GM19463 (cell line): ENCODE results near the gene TGIF2.
"Not testable (repeated sequence)": the region's sequence is repeated elsewhere in the genome, so short reads cannot be mapped to it uniquely, and the experiment has no call there.

Experiments used
- ATAC-seq: cut with Tn5 transposase; IDR thresholded peaks from one replicate; pipeline ENCODE4 v1.9.1; 2021; ENCODE audit warnings: mild to moderate bottlenecking, moderate library complexity; ENCODE audit not compliant: unreplicated experiment

The TGIF2 gene

GRCh38 chr20:36546111-36546736 is 27.2 kb upstream of the TGIF2 start:
- no peak for ATAC-seq

- no peak for ATAC-seq
Measured at GRCh38 chr20:36547186-36548005, 26.0 kb upstream of the TGIF2 start.

GRCh38 chr20:36548006-36548315 is 25.4 kb upstream of the TGIF2 start:
- ATAC-seq: no peak

- no peak for ATAC-seq
Measured at GRCh38 chr20:36548704-36549627, 24.4 kb upstream of the TGIF2 start.

- no peak for ATAC-seq
Measured at GRCh38 chr20:36549628-36549941, 23.8 kb upstream of the TGIF2 start.

GRCh38 chr20:36549942-36550789 is 23.2 kb upstream of the TGIF2 start:
- no peak for ATAC-seq

GRCh38 chr20:36550790-36551299 is 22.6 kb upstream of the TGIF2 start:
- no peak for ATAC-seq

- ATAC-seq: no peak
Measured at GRCh38 chr20:36555248-36555647, 18.1 kb upstream of the TGIF2 start.

- ATAC-seq: no peak
Measured at GRCh38 chr20:36562724-36563123, 10.7 kb upstream of the TGIF2 start.

GRCh38 chr20:36563374-36563773 is 10.0 kb upstream of the TGIF2 start:
- no peak for ATAC-seq

GRCh38 chr20:36564078-36564725 is 9.2 kb upstream of the TGIF2 start:
- ATAC-seq: not testable (repeated sequence)

- not testable (repeated sequence) for ATAC-seq
Measured at GRCh38 chr20:36564726-36565121, 8.7 kb upstream of the TGIF2 start.

GRCh38 chr20:36565520-36565919 is 7.9 kb upstream of the TGIF2 start:
- no peak for ATAC-seq

GRCh38 chr20:36569847-36570429 is 3.5 kb upstream of the TGIF2 start:
- ATAC-seq: no peak

GRCh38 chr20:36571564-36572504 is 1.6 kb upstream of the TGIF2 start:
- ATAC-seq: no peak

GRCh38 chr20:36572701-36573102 is 695 bp upstream of the TGIF2 start:
- ATAC-seq: no peak

- ATAC-seq: peak; percentile 1
Measured at GRCh38 chr20:36573798-36574365, 485 bp downstream of the TGIF2 start.
